Transverse colon (tissue), 4 donors: ENCODE measurements around the gene DHFR.

ENCODE experiments used
- EP300 ChIP-seq: sonication (generic); formaldehyde crosslinking; IDR thresholded peaks from one replicate; pipeline ENCODE4 v1.6.1; 2017; ENCODE audit warnings: antibody characterized with exemption, low read depth
- POLR2A ChIP-seq: fragments of 450-650 bp; IDR thresholded peaks from one replicate; pipeline ENCODE4 v1.6.1; 2016; ENCODE audit warnings: antibody characterized with exemption, mild to moderate bottlenecking, moderate library complexity
- POLR2AphosphoS5 ChIP-seq, 3 donors: sonication (generic); formaldehyde crosslinking; IDR thresholded peaks; one replicate each; pipeline ENCODE4 v1.6.1; 2016; ENCODE audit warnings: antibody characterized with exemption in 3 of 3
- TF ChIP-seq, protein P1 (sequence below), 5 experiments: fragments of 200-600 bp in 3 of 5; fragments of 450-650 bp in 2 of 5; sonication (generic) in 3 of 5; IDR thresholded peaks; 1 replicate in 2 of 5; 2 replicates in 3 of 5; pipeline ENCODE4 v1.5.1; 2016 to 2017; ENCODE audit warnings: antibody characterized with exemption in 5 of 5, inconsistent platforms in 3 of 5, mild to moderate bottlenecking in 2 of 5, moderate library complexity in 1 of 5

DNA sequence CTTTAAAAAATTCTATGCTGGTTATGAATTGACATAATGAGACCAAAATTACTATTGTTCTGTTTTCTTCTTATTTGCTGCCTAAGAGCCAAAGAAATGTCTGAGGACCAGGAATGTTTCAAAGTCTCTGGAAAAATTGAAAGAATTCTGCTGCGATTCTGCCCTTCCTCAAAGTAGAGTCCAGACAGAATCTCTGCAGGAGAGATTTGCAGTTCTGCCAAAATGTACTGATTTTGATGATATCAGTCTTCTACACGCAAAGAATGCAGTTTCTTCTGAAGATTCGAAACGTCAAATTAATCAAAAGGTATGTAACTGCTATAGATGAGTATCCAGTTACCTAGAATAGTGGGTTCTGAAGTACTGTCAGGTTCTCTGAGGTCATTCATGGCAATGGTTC lies 10.3 kb upstream of the DHFR start:
- TF ChIP-seq POLR2AphosphoS5 (IDR thresholded peaks at IDR 0.05) (no peak), POLR2A (no peak), EP300 (no peak)
- TF ChIP-seq, protein P1, sequence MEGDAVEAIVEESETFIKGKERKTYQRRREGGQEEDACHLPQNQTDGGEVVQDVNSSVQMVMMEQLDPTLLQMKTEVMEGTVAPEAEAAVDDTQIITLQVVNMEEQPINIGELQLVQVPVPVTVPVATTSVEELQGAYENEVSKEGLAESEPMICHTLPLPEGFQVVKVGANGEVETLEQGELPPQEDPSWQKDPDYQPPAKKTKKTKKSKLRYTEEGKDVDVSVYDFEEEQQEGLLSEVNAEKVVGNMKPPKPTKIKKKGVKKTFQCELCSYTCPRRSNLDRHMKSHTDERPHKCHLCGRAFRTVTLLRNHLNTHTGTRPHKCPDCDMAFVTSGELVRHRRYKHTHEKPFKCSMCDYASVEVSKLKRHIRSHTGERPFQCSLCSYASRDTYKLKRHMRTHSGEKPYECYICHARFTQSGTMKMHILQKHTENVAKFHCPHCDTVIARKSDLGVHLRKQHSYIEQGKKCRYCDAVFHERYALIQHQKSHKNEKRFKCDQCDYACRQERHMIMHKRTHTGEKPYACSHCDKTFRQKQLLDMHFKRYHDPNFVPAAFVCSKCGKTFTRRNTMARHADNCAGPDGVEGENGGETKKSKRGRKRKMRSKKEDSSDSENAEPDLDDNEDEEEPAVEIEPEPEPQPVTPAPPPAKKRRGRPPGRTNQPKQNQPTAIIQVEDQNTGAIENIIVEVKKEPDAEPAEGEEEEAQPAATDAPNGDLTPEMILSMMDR (IDR thresholded peaks at IDR 0.05) = no peak
